HG03066 (cell line): Measurements from ENCODE around the gene UROS.

ENCODE experiments used
- ATAC-seq: cut with Tn5 transposase; IDR thresholded peaks from one replicate; pipeline ENCODE4 v1.9.1; 2021; ENCODE audit warnings: low read depth; ENCODE audit not compliant: unreplicated experiment

The UROS gene

DNA sequence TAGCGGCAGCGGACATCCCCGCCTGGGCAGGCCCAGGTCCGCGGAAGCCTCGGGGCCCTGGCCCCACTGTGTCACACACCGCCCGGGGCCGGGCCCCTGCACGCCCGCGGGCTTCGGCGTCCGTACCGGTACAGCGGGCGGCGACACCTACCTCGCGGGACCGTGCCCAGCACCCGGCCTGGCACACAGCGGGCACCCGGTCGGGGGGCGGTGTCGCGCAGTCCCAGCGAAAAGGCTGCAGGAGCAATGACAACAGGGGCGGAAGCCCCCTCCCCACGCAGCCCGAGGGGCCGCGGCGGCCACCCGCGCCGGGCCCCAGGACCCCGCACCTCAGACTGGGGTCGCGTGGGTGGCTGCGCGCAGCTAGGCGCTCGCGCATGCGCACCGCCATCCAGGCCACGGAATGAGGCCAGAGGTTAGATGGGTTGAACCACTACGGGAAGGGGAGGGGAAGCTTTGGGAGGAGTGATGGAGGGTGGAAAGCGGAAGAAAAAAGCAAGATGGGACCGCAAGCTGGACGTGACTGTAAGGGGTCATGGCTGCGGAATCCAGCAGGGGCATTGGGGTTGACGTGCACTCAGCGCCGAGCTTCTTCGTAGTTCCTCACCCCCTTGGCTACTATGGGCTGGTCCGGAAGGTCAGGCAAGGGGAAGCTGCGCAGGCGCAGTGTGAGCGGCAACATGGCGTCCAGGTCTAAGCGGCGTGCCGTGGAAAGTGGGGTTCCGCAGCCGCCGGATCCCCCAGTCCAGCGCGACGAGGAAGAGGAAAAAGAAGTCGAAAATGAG lies at the start of gene UROS, which contains the start of gene BCCIP:
UROS (minus strand) TSS at position 381 of the 785 bp plus-strand sequence. CDS start 6,759 bp downstream, outside the sequence.
BCCIP (plus strand) TSS at position 669 of the 785 bp plus-strand sequence; CDS start at position 681, 12 bp downstream.
- peak; percentile 74 for ATAC-seq

GRCh38 chr10:125871338-125871737 lies 48.3 kb upstream of the UROS start:
- no peak for ATAC-seq

- ATAC-seq: no peak
Observed at GRCh38 chr10:125868372-125868975, 45.4 kb upstream of the UROS start.

DNA sequence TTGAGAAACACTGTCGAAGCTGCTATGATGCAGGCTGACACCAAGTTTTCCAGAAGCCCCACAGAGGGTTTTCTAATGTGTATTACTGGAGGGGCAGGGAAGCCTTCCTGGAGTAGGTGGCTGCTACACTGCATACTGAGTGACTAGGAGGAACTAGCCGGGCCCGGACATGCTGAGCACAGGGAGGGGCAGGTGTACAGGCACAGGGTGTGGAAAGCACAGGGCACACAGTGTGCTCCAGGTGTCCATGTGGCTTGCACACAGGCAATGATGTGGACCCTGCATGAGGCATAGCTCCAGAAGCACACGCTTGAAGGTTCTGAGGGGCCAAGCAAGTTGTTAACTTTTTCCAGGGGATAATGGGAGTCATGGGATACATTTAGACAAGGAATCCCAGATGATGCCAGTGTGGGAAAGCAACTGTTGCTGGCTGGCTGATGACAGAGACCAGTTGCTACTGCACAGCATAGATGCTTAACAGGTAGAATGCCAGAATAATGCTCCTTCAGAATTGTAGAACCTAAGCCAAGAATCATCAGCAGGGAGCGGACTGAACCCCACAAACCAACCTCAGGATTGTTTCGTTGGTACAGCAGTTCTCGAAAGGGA lies 43.5 kb upstream of the UROS start:
- ATAC-seq: no peak

DNA sequence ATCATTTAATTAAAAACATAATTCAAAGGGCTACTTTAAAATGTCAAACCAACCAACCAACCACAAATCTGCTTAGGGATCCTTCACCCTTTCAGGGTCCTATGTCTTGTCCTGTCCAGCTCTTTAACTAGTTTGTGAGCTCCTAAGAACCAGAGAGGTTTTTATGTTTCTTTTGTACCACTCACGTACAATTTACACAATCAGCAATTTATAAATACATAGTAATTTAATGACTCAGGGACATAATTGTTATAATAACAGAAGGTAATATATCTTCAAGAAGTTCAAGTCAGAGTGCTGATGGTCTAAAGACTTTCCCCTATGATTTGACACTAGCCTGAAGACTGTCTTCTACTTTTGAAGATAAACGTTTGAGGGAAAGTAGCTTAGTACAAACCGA lies 42.1 kb upstream of the UROS start:
- no peak for ATAC-seq

DNA sequence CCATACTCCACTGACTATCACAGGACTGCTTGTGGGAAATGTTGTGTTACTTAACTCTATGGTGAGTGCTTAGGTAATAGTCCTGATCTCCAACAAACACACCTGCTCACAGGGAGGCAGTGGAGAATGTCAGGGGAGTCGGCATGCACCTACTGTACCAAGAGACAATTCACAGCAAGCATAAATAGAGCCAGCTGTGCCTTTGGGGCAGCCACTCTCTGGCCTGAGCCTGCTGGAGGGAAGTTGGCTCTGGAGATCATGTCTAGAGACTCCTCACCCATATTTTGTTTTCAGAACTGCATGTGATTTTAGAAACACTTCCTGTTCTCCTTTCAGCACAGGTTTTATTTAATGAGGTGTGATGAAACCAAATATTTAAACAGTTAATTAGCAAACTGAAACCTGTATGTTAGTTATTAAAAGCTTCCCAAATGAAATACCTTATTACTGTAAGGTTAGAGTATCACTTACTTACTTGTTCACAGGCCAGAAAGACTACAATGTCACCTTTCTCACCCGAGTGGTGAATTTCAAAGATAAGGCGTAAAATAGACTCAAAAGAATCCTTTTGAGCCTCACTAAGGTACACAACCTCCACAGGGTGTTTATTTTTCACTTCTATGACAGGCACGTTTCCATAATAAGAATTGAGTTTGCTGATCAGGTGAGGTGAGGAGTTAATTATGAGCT lies 36.2 kb upstream of the UROS start:
- no peak for ATAC-seq

DNA sequence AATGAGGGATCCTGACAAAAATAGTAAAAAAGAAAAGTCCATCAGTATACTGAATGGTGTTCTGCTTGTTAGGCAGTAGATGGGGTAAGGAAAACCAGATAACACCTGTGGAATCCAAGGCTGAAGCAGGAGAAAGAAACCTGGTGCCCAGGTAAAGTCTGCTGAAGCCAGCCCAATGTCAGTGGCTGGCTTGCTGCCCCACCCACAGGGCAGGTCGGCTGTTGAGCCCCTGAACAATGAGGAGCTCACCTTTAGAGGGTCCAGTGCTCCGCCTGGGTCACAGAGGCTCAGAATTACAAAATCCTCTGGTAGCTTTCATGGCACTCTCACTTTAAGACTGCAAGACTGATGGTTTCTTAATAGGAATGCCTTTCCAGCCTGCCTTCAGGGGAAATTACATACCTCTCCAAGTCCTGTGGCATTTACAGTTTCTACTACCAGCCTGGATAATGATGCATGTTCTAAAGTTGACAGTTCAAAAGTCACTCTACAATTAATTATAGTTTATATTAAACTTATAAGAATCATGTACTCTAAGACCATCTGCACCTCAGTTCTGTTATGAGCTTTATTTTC lies 34.2 kb upstream of the UROS start:
- no peak for ATAC-seq

DNA sequence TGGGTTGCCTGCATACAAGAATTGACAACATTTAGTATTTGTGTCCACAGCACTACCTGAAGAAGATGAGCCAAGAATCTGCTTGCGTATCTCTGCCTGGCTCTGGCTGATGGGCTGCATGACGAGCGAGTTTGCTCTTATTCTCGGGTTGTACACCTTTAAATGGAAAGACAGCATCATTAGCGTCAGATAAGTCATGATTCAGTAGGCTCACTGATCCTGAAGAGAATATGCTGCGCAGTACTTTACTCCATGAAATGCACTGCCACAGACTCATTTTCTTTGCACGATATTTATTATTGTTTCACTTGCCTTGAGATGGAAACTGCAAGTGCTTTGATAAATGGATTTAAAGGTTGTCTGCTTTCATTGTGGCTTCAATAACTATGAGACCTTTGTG lies 29.4 kb upstream of the UROS start:
- ATAC-seq: no peak

DNA sequence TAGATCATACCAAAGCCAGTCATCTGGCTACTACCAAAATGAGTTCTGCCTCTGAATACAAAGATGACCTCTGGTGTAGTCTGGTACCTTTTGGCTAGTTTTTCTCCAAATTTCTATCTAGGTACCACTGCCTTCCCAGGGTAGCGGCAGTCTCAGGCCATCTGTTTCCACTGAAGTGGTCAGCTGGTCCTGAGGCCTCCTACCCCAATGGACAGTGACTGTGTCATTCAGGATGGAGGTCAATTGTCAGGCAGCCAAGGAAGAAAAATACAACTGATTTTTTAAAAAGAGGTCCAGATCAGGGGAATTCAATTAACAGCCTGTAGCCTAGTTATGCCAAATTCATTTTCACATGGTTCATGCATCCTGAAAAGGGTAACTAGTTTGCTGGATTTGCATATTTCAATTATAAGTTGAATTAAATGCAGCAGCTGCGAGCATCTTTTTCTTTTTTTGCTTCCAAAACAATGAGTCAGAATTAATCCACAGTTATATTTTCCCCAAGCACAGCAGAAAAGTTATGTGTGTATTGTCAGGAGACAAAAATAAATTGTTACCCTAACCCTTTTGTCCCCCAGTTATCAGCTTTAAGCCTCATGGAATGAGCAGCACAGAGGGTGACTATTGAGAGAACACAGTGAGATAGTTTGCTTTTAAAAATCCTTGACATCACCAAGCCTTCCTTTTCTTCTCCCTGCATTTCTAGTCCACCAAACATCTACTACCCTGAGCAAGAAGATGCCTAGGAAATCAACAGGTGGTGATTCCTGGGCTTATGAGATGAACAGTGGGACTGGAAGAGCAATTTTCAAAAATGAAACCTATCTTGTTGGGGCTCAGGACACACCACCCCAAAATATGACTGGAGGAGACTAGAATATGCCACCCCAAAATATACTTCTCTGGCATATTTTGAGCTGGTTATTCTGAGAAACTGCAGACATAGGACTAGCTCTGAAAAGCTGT lies 28.0 kb upstream of the UROS start:
- ATAC-seq: no peak

GRCh38 chr10:125849448-125849847 lies 26.4 kb upstream of the UROS start:
- no peak for ATAC-seq

GRCh38 chr10:125848857-125849256 lies 25.8 kb upstream of the UROS start:
- ATAC-seq: no peak

- no peak for ATAC-seq
Observed at GRCh38 chr10:125848371-125848770, 25.3 kb upstream of the UROS start.

DNA sequence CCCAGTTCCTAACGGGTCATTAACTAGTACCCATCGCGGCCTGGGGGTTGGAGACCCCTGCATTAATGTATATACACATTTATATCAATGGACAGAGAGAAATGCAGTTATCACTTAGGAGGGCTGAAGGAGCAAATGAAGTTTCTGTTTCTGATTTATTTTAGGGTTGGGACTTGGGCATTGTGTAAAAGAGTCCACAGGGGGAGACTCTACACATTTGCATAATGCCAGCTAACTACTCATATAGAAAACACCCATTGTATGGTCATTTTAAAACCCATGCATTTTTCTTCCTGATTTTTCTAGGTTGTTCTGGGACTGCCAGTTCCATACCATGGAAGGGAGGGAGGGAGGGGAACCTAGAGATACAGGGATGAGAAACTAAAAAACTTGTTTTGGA lies 23.8 kb upstream of the UROS start:
- no peak for ATAC-seq

- ATAC-seq: no peak
Observed at GRCh38 chr10:125845617-125846016, 22.6 kb upstream of the UROS start.

- no peak for ATAC-seq
Observed at GRCh38 chr10:125844751-125845221, 21.7 kb upstream of the UROS start.

- ATAC-seq: no peak
Observed at GRCh38 chr10:125843603-125844329, 20.7 kb upstream of the UROS start.

DNA sequence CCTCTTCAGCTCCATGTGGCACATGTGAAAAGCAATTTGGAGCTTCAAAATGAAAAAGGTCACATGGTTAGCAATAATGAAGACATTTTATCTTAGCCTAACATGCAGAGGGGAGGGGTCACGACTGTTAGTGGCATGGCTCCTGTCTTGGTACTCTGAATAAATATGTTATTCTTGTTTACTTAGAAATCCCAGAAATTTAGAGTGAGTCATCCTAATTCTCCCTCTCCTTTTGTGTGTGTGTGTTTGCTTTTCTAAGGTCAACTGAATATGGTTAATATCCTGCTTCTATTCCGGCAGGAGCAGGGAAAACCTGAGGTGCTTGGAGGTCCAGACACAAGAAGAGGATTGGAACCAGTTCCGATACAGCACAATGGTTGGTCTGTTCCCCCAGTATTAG lies 17.9 kb upstream of the UROS start:
- ATAC-seq: no peak

- no peak for ATAC-seq
Observed at GRCh38 chr10:125840406-125840805, 17.3 kb upstream of the UROS start.
